GM21619 (cell line): ENCODE results near the gene BMPR1B.

Experiments used
- ATAC-seq: cut with Tn5 transposase; IDR thresholded peaks from one replicate; pipeline ENCODE4 v1.9.1; 2021; ENCODE audit not compliant: unreplicated experiment

BMPR1B gene

DNA sequence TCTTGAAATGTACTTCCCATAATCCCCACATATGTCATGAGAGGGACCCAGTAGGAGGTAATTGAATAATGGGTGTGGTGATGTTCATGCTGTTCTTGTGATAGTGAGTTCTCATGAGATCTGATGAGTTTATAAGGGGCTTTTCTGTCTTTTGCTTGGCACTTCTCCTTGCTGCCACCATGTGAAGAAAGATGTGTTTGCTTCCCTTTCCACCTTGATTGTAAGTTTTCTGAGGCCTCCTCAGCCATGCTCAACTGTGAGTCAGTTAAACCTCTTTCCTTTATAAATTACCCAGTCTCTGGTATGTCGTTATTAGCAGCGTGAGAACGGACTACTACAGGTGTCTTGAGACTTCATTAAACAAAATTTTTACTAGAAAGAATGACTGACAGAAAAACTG, 323.2 kb downstream of the BMPR1B start:
- no peak for ATAC-seq

DNA sequence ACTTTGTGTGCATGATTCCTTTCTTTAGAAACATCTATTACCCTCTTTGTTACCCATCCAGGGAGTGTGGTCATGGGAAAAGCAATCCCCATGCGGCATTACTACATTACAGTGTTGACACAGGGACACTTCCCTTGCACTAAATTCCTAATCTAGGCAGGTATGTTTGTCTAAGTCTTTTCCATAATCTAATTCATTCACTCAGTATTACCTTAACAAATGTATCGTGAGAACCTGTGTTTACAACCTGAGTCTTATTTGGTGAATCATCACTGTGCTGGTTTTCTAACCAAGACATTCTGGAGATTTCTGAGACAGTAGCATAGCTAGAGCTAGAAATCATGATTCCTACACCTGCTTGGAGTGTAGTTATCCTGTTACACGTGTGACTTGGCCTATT, 326.8 kb downstream of the BMPR1B start:
- no peak for ATAC-seq

- ATAC-seq, result no peak
These were observed 327.5 kb downstream of the BMPR1B start for GRCh38 chr4:95085124-95085833.

DNA sequence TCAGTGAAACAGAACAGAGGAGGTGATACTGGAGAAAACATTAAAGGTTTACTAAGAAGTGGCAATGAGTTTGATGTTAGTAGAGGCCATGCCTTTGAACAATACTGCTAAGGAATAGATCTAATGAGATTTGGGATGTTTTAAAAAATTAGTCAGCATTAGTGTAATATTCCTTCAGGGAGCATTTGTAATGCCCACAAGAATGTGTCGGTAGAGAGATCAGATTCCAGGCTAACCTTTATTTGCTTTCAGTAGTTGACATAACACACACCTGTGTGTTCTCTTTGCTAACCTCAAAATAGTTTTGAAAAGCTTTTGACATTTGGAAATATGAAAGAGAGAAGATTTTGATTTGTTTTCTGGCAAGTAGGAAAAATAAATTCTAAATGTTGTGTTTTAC, 328.8 kb downstream of the BMPR1B start:
- no peak for ATAC-seq

DNA sequence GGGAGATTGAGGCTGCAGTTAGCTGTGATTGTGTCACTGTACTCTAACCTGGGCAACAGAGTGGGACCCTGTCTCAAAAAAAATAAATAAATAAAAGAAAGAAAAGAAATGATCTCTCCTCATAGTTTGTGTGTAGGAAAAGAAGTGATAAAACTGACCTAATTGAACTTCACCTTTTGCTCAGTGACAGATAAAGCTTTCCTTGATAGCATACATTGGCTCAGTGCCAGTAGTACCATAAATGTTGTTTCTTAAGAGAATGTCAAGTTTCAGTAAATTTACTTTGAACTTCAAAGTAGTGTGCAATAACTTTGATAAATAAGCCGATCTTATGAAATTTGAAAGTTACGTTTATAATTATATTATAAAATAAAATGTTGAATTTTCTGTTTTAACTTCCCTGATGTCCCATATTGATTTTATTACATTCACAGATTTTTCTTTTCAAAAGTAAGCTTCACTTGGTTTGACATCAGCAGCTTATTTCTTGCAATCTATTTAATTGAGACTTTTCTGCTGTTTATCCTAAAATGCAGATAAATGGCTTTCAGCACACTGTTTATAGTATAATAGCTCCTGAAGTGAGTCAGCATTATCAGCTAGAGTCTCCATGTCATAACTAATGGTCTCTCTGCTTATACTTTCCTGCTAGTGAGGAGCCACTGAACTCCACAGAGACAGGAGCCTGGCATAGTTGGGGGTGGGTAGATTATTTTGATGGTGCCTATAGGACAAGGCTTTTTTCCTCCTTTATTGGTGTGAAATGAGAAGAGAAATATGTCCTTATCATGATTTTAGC, 330.1 kb downstream of the BMPR1B start:
- no peak for ATAC-seq

GRCh38 chr4:95091272-95091671, 333.5 kb downstream of the BMPR1B start:
- no peak for ATAC-seq

GRCh38 chr4:95092766-95093165, 335.0 kb downstream of the BMPR1B start:
- no peak for ATAC-seq

- ATAC-seq, result no peak
These were observed 335.7 kb downstream of the BMPR1B start for GRCh38 chr4:95093460-95093859.

DNA sequence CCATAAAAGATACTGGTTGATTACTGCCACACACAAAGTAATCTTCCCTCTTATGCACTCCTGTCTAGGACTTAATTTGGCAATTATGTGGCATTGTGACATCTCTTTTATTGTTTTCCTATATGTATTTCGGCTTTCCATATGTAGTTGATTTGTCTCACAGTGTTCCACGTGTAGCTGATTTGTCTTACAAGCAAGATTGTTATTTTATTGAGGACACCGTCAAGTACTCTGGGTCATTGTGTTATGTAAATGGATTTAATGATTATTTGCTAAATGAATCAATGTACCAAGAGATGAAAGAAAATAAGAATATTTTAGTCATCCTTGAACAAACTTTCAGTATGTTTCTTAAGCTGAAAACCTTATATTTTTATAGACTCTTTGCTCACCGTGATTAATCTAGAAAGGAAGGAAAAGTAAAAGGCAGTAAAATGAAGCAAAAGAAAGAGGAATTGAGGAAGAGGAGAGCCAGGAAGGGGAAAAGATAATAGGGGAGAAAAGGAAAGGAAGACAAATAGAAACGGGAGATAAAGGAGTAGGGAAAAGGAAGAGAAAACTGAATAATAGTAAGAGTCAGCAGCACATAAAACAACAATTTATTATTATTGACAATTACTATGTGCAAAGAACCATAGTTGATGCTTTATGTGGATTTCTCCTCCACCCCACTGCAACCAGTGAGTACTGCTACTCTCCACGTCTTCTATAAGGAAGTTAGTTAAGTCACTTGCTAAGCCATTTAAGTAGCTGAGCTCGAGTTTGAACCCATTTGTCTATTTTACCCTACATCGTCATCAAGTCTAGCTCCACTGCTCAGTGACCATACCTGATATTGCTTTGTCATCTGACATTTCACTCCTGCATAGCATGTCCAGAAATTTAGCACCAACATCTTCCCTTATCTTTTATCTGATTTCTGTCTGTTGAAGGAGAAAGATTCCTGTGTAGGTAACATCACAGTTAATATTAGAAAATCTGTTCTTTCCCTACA, 336.5 kb downstream of the BMPR1B start:
- ATAC-seq, result no peak

DNA sequence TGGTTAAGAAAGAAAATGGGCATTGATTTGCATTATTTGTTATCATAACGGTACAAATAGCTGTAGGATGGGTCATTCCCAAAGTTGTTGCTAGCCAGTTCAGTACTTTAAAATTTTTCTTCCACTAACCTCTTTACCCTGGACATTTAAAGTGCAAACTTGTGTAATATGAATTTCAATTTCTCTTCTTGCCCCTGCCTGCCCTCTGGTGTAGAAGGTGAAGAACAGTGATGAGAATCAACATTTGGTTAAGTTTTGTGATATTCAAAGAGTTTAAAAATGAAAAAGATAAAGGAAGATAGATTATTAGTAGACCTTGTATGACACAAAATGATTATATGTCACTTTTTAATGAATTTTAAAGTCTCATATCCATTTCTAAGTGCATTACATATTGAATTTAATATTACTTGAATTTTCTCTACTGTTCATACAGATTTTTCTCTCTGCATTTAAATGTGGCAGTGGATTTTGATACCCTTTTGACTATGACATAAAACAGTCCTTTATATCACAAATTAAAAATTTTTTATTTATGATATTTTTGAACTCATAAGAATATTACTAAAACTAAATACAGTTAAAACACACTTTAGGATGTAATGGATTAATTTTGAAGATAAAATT, 337.7 kb downstream of the BMPR1B start:
- no peak for ATAC-seq

- no peak for ATAC-seq
These were observed 344.5 kb downstream of the BMPR1B start for GRCh38 chr4:95102162-95102790.

DNA sequence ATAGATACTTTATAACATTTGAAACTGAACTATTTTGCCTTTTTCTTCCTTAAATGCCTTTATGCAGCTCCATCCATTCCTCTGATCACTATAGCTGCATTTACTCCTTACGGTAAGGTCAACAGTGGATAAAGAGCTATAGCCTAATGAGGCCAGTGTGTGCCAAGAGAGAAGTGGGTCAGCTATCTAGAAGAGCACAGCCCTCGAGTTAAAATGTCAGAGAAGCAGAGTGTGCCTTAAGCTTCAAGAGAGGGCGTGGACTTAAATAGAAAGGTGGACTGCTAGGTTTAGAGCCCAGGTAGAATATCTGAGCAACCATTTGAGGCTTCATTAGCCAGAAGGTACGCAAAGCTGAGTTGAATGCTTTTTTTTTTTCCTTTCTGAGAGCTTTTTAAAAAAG, 347.4 kb downstream of the BMPR1B start:
- ATAC-seq, result no peak

GRCh38 chr4:95105983-95106382, 348.2 kb downstream of the BMPR1B start:
- ATAC-seq, result no peak

DNA sequence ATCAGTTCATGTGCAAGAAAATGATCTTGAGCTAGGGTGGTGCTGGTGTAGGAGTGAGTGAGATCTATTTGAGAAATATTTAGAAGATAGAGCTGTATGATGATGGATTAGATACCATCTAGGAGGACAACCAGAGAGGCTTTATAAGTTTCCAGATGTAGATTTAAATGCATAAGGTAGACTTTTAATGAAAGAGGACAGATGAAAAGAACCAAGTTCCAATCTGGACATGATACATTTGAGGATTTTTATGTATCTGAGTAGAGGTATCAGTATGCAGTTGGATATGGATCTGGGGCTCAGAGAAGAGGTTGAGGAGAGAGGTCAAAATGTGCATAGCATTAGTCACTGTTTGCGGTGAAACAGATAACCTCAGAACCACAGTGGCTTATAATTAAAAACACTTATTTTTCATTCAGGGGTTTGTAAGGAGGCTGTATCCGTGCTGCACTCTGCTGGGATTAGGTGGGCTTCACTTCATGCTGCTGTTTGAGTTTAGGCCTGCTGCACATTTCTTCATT, 348.7 kb downstream of the BMPR1B start:
- no peak for ATAC-seq

DNA sequence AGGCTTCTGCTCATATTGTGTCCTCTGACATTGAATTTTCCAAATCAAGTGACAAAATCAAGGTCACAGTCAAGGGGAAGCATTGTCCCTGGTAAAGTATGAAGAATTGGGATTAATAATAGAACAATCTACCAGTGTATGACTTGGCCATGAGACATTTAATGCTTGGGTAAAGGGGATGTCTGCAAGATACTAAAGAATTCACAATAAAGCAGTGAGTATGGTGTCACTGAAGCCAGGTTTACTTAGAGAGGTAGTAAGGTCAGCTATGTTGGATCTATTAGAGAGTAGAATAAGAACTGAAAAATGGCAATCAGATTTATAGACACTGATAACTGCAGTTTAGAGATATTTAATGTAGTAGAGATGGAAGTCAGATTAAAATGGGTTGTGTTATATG, 349.2 kb downstream of the BMPR1B start:
- ATAC-seq, result no peak

DNA sequence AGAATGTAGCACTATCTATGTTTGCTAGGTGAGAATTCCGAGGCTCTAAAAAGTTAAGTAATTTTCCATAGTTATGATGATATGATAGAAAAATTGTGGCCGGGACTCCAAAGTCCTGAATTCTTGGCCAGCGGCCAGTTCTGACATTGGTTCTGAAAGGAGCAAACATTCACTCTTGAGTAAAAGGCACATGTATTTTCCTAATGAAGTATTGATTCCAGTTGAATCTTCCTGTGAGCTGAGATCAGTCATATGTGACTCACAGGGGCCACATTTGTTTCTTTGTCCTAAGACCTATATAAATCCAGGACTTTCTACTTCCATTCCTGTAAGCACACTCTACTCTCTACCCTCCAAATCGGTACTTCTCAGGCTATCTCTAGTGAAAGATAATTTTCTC, 349.9 kb downstream of the BMPR1B start:
- ATAC-seq, result no peak

DNA sequence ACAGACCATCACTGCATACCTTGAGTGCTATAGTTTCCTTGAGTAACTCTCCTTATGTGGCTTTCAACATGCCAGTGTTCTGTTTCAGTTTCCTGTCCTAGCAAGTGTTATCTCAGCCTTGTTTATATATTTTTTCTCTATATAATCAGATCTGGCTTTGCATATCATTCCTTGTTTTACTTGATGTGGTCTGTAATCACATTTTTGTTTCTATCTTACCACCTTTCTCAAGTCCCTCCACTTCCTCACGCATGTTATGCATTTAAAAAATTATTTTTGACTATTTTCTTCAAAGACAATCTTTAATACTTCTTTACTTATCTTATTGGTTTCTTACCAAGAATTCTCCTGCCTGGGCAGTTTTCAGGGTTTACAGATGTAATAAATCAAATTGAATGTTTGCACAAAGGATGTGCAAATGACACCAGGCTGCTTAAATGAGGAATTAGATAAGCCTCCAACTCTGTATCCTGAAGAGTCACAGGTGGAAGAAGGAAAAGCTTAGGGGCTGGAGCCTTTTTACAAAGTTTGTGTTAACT, 351.2 kb downstream of the BMPR1B start:
- ATAC-seq, result no peak

- ATAC-seq, result no peak
These were observed 356.8 kb downstream of the BMPR1B start for GRCh38 chr4:95114521-95114920.

- no peak for ATAC-seq
These were observed 360.7 kb downstream of the BMPR1B start for GRCh38 chr4:95118497-95118896.

DNA sequence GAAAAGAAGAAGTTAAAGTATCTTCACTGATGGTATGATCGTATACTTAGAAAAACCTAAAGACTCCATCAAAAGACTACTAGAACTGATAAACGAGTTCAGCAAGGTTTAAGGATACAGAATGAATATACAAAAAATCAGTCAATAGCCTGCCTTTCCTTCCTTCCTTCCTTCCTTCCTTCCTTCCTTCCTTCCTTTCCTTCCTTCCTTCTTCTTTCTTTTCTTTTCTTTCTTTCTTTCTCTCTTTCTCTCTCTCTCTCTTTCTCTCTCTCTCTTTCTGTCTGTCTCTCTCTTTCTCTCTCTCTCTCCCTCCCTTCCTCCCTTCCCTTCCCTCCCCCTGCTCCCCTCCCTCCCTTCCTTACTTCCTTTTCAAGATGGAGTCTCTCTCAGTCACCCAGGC, 362.7 kb downstream of the BMPR1B start:
- no peak for ATAC-seq
